Astrocyte of the spinal cord (primary cell): ENCODE measurements around the gene SPATA18.
A peak's percentile ranks its signal among the peaks of the same experiment; 100 is the strongest.

Source experiments
- DNase-seq: peaks from one replicate; pipeline ENCODE4 v3.0.0; 2011; ENCODE audit warnings: low read depth, low spot score
- H3K4me3 ChIP-seq: 2 replicates; pipeline ENCODE4 v1.5.1; 2011; ENCODE audit warnings: low read depth, mild to moderate bottlenecking, low read length, moderate library complexity
- in situ Hi-C: cut with HindIII; loops from 2 replicates; pipeline ENCODE4 v1.10.0; 2017; ENCODE audit warnings: low sequenced_read_pairs
- TF ChIP-seq, protein P1 (sequence below): IDR thresholded peaks from 2 replicates; pipeline ENCODE4 v1.5.1; 2012; ENCODE audit warnings: low read depth, mild to moderate bottlenecking, low read length, inconsistent platforms

SPATA18 gene

DNA sequence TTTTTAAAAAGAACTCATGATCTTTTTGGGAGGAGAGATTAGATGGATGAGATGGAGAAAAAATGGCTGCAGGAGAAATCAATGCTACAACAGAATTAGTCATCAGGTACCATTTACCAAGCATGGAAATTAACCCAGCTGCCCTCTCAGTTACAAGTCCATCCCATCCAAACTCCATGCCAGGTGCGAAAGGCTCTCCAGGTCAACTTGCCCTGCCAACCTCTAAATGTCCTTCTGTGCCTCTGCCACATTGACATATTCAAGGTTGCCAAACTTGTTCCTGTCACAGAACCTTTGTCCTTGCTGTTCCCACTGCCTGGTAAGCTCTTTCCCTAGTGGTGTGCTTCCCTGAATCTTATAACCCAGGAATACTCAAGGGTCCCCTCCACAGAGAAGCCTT, 7.2 kb downstream of the SPATA18 start:
- no peak overlapping the region for H3K4me3 ChIP-seq
- TF ChIP-seq, protein P1, sequence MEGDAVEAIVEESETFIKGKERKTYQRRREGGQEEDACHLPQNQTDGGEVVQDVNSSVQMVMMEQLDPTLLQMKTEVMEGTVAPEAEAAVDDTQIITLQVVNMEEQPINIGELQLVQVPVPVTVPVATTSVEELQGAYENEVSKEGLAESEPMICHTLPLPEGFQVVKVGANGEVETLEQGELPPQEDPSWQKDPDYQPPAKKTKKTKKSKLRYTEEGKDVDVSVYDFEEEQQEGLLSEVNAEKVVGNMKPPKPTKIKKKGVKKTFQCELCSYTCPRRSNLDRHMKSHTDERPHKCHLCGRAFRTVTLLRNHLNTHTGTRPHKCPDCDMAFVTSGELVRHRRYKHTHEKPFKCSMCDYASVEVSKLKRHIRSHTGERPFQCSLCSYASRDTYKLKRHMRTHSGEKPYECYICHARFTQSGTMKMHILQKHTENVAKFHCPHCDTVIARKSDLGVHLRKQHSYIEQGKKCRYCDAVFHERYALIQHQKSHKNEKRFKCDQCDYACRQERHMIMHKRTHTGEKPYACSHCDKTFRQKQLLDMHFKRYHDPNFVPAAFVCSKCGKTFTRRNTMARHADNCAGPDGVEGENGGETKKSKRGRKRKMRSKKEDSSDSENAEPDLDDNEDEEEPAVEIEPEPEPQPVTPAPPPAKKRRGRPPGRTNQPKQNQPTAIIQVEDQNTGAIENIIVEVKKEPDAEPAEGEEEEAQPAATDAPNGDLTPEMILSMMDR = no peak
- DNase-seq = no peak
- in situ Hi-C loops = no loop called here

DNA sequence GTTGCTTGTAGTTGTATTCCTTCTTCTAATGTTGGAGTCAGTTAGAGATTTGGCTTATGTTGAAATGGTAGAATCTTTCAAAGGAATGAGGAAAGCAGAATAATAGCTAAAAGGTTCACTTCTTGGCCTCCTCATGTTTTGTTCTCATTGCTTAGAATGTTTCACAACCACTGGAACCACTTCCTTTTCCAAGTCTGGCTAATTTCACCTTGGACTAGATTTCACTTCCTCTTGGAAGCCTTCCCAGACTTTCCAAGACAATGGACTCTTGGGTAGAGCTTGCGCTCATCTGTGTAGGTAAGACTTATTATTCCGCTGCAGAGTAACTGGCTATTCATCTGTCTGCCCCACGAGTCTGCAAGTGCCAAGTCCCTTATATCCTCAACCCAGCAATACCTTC, 8.3 kb downstream of the SPATA18 start:
- TF ChIP-seq, protein P1 = no peak
- DNase-seq = peak; percentile 81
- in situ Hi-C loops = no loop called here
- no peak overlapping the region for H3K4me3 ChIP-seq

GRCh38 chr4:52069571-52069970, 18.5 kb downstream of the SPATA18 start:
- TF ChIP-seq, protein P1 = no peak
- DNase-seq = no peak
- in situ Hi-C loops = no loop called here
- no peak overlapping the region for H3K4me3 ChIP-seq

- no peak overlapping the region for H3K4me3 ChIP-seq
- TF ChIP-seq, protein P1 = no peak
- in situ Hi-C loops = no loop called here
- DNase-seq = no peak
These were observed 20.9 kb downstream of the SPATA18 start for GRCh38 chr4:52071791-52072546.

DNA sequence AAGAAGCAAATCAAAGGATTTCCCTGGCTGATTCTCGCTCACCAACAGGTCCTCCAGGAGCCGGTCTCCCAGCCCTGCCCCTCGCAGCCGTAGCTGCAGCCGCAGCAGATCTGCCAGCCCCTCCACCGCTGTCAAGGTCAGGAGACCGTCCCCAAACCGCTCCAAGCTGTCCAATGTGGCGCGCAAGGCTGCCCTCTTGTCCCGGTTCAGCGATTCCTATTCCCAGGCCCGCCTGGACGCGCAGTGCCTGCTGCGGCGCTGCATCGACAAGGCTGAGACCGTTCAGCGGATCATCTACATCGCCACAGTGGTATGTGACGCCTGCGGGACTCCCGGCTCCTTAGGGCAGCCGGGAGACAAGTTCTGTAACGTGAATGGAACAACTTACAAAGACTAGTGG, 25.6 kb downstream of the SPATA18 start:
- in situ Hi-C loops = no loop called here
- DNase-seq = no peak

DNA sequence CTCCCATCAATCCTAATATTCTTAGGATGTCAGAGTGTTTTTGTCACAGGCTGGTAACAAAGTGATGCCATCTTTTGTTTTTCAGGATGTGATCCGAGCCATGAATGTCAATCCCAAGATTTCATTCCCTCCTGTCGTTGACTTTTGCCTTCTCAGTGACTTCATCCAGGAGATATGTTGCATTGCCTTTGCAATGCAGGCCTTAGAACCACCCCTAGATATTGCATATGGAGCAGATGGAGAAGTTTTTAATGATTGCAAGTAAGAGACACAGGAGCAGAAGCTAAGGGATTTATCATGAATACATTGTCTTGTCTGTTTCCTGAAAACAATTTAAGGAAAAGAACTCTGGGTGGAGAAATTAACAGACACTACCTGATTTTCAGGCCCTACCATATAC, 28.6 kb downstream of the SPATA18 start:
- in situ Hi-C loops = no loop called here
- TF ChIP-seq, protein P1 = no peak
- no peak overlapping the region for H3K4me3 ChIP-seq
- DNase-seq = no peak

More for the DNA sequence above, 25.6 kb downstream of the SPATA18 start:
- no peak overlapping the region for H3K4me3 ChIP-seq
- TF ChIP-seq, protein P1 = no peak
